GM12875 (cell line): ENCODE data around the gene HYAL4.
"Not testable (repeated sequence)": the region's sequence is repeated elsewhere in the genome, so short reads cannot be mapped to it uniquely, and the experiment has no call there.

ENCODE experiments used
- H3K4me3 ChIP-seq: one replicate; pipeline ENCODE4 v1.5.1; 2011; ENCODE audit warnings: low read depth, low read length, control low read depth
- TF ChIP-seq, protein P1 (sequence below): IDR thresholded peaks from 2 replicates; pipeline ENCODE4 v1.5.1; 2011; ENCODE audit warnings: low read depth, mild to moderate bottlenecking, control low read depth, inconsistent platforms, low read length, moderate library complexity, borderline replicate concordance; ENCODE audit not compliant: insufficient read depth

The HYAL4 gene

DNA sequence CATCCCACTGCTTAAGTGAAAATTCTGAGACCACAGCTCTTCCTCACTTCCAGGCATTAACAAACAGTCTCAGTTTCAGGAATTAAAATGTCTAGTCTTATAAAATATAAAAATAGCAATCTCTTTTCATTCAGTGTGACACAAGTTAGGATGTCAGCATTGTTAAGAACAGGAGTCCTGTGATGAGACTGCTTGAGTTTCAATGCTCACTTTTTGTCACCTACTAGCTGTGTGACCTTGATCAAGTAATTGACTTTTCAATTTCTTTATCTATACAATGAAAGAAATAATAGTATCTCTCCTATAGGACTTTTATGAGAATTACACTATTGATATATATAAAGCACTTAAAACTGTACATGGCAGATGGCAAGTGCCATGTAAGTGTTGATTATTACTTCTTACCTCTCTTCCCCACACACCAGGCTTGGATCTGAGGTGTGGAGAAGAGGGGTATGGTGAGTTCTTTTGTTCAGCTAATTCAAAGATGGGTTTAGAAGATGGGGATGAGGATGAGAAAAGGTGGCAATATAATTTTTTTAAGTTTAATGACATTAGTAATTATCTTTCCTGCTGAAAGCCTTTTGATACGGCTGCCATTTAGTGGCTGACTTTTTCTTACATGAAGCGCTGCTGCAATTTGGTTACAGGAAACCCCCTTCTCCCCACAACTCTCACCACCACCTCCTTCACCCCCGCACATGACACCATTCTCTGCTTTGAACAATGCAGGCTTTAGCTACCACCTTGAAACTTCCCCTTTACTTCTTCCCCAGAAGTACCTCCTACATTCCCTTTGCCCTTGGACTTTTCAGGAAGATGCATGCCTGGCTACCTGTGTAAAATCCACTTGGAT lies 20.8 kb upstream of the HYAL4 start:
- TF ChIP-seq, protein P1, sequence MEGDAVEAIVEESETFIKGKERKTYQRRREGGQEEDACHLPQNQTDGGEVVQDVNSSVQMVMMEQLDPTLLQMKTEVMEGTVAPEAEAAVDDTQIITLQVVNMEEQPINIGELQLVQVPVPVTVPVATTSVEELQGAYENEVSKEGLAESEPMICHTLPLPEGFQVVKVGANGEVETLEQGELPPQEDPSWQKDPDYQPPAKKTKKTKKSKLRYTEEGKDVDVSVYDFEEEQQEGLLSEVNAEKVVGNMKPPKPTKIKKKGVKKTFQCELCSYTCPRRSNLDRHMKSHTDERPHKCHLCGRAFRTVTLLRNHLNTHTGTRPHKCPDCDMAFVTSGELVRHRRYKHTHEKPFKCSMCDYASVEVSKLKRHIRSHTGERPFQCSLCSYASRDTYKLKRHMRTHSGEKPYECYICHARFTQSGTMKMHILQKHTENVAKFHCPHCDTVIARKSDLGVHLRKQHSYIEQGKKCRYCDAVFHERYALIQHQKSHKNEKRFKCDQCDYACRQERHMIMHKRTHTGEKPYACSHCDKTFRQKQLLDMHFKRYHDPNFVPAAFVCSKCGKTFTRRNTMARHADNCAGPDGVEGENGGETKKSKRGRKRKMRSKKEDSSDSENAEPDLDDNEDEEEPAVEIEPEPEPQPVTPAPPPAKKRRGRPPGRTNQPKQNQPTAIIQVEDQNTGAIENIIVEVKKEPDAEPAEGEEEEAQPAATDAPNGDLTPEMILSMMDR, result no peak

GRCh38 chr7:123824754-123825067 lies 20.3 kb upstream of the HYAL4 start:
- TF ChIP-seq, protein P1, result no peak
- no peak overlapping the region for H3K4me3 ChIP-seq

More for the DNA sequence above, 20.8 kb upstream of the HYAL4 start:
- H3K4me3 ChIP-seq, result no peak overlapping the region

DNA sequence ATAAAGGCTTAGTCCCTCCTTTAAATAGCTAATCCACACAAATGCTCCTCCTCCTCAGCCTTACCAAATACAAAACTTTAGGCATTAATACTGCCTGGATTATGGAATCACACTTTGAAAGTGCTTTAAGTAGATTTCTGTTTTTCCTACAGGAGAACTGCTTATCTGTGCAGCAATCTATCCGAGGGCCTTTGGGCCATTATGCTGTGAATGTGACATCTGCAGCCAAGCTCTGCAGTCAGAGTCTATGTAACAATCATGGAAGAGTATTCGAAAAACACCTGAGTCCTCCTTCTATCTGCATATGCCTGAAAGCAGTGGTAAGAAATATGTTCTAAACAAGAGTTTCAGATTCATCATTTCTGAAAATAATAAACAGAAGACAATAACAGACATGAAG lies 16.2 kb upstream of the HYAL4 start:
- no peak overlapping the region for H3K4me3 ChIP-seq
- TF ChIP-seq, protein P1, result no peak

- no peak overlapping the region for H3K4me3 ChIP-seq
- TF ChIP-seq, protein P1, result no peak
These were observed 8.3 kb upstream of the HYAL4 start for GRCh38 chr7:123836656-123837055.

DNA sequence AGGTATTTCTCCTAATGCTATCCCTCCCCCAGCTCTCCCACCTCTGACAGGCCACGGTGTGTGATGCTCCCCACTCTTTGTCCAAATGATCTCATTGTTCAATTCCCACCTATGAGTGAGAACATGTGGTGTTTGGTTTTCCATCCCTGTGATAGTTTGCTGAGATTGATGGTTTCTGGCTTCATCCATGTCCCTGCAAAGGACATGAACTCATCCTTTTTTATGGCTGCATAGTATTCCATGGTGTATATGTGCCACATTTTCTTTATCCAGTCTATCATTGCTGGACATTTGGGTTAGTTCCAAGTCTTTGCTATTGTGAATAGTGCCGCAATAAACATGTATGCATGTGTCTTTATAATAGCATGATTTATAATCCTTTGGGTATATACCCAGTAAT lies 5.9 kb upstream of the HYAL4 start:
- not testable (repeated sequence) for H3K4me3 ChIP-seq

GRCh38 chr7:123844142-123844541 lies 827 bp upstream of the HYAL4 start:
- not testable (repeated sequence) for H3K4me3 ChIP-seq

DNA sequence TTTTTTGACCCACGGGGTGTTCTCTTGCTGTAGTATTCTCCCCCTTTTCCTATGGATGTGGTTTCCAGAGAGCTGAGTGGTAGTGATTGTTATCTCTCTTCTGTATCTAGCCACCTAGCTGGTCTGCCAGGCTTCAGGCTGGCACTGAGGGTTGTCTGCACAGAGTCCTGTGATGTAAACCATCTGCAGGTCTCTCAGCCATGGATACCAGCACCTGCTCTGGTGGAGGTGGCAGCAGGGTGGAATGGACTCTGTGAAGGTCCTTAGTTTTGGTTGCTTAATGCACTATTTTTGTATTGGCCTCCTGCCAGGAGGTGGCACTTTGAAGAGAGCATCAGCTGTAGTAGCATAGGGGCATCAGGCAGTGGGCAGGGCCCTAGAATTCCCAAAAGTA lies 851 bp downstream of the HYAL4 start:
- H3K4me3 ChIP-seq, result no peak overlapping the region
- TF ChIP-seq, protein P1, result no peak

- TF ChIP-seq, protein P1, result no peak
- no peak overlapping the region for H3K4me3 ChIP-seq
These were observed 1.4 kb downstream of the HYAL4 start for GRCh38 chr7:123846217-123846891.
